H9 (cell line): ENCODE data around the gene ZMYND8. TPM values are rescaled to one million over a fixed set of nuclear protein-coding genes. Genes with fewer than 3 reads are reported as not detected.

Experiments used
- DNase-seq: peaks from one replicate; pipeline ENCODE4 v3.0.0-alpha.2; 2017
- H2AFZ ChIP-seq: one replicate; pipeline ENCODE4 v1.6.1; 2013; ENCODE audit warnings: mild to moderate bottlenecking, low read length, control low read depth, moderate library complexity
- H2AK5ac ChIP-seq: 2 replicates; pipeline ENCODE4 v1.6.1; 2013; ENCODE audit warnings: low read length, control low read depth, mixed read lengths; ENCODE audit not compliant: insufficient read length
- H2BK120ac ChIP-seq: one replicate; pipeline ENCODE4 v1.6.1; 2013; ENCODE audit warnings: low read depth, mild to moderate bottlenecking, low read length, control low read depth, inconsistent platforms; ENCODE audit not compliant: poor library complexity, severe bottlenecking
- H2BK12ac ChIP-seq: 2 replicates; pipeline ENCODE4 v1.6.1; 2013; ENCODE audit warnings: low read length, control low read depth, mixed read lengths, low read depth; ENCODE audit not compliant: insufficient read length
- H2BK15ac ChIP-seq: 2 replicates; pipeline ENCODE4 v1.6.1; 2013; ENCODE audit warnings: low read depth, low read length, control low read depth
- H2BK20ac ChIP-seq: one replicate; pipeline ENCODE4 v1.6.1; 2013; ENCODE audit warnings: low read depth, mild to moderate bottlenecking, low read length, control low read depth, inconsistent platforms; ENCODE audit not compliant: poor library complexity, severe bottlenecking
- H2BK5ac ChIP-seq: 2 replicates; pipeline ENCODE4 v1.6.1; 2013; ENCODE audit warnings: low read length, control low read depth, mixed read lengths; ENCODE audit not compliant: insufficient read length
- H3K14ac ChIP-seq: 2 replicates; pipeline ENCODE4 v1.6.1; 2013; ENCODE audit warnings: low read length, control low read depth; ENCODE audit not compliant: insufficient read depth
- H3K18ac ChIP-seq: 2 replicates; pipeline ENCODE4 v1.6.1; 2013; ENCODE audit warnings: low read depth, mild to moderate bottlenecking, mixed read lengths, low read length, control low read depth; ENCODE audit not compliant: insufficient read length
- H3K23ac ChIP-seq: 2 replicates; pipeline ENCODE4 v1.6.1; 2013; ENCODE audit warnings: low read length, control low read depth, mixed read lengths, low read depth; ENCODE audit not compliant: insufficient read length
- H3K23me2 ChIP-seq: 2 replicates; pipeline ENCODE4 v1.6.1; 2013; ENCODE audit warnings: low read depth, mild to moderate bottlenecking, mixed read lengths, low read length, control low read depth; ENCODE audit not compliant: insufficient read length, poor library complexity, severe bottlenecking
- H3K27ac ChIP-seq: 2 replicates; pipeline ENCODE4 v1.5.1; 2013; ENCODE audit warnings: low read length, control low read depth, mixed read lengths, low read depth; ENCODE audit not compliant: insufficient read length
- H3K27me3 ChIP-seq: 2 replicates; pipeline ENCODE4 v1.6.1; 2013; ENCODE audit warnings: low read length, control low read depth, inconsistent platforms; ENCODE audit not compliant: insufficient read depth
- H3K4ac ChIP-seq: 2 replicates; pipeline ENCODE4 v1.6.1; 2013; ENCODE audit warnings: low read depth, mild to moderate bottlenecking, control low read depth, inconsistent platforms, low read length, moderate library complexity
- H3K4me1 ChIP-seq: 2 replicates; pipeline ENCODE4 v1.6.1; 2013; ENCODE audit warnings: low read length, control low read depth, inconsistent platforms; ENCODE audit not compliant: insufficient read depth
- H3K4me2 ChIP-seq: 2 replicates; pipeline ENCODE4 v1.6.1; 2013; ENCODE audit warnings: low read length, control low read depth, mixed read lengths; ENCODE audit not compliant: insufficient read length, insufficient read depth
- H3K56ac ChIP-seq: 2 replicates; pipeline ENCODE4 v1.6.1; 2013; ENCODE audit warnings: low read depth, mild to moderate bottlenecking, mixed read lengths, low read length, control low read depth; ENCODE audit not compliant: insufficient read length
- H3K79me1 ChIP-seq: 2 replicates; pipeline ENCODE4 v1.6.1; 2013; ENCODE audit warnings: low read depth, mild to moderate bottlenecking, moderate library complexity, low read length, control low read depth, inconsistent platforms; ENCODE audit not compliant: insufficient read depth, poor library complexity, severe bottlenecking
- H3K79me2 ChIP-seq: 2 replicates; pipeline ENCODE4 v1.6.1; 2013; ENCODE audit warnings: low read length, control low read depth, inconsistent platforms; ENCODE audit not compliant: insufficient read depth
- H3K9ac ChIP-seq: 2 replicates; pipeline ENCODE4 v1.6.1; 2013; ENCODE audit warnings: low read length, control low read depth, mixed read lengths; ENCODE audit not compliant: insufficient read length; ENCODE audit errors: extremely low read depth
- H3K9me3 ChIP-seq: one replicate; pipeline ENCODE4 v1.6.1; 2013; ENCODE audit warnings: low read depth, low read length, inconsistent platforms; ENCODE audit not compliant: control insufficient read depth
- H3T11ph ChIP-seq: one replicate; pipeline ENCODE4 v1.6.1; 2013; ENCODE audit warnings: mild to moderate bottlenecking, low read length, control low read depth, inconsistent platforms
- H4K20me1 ChIP-seq: one replicate; pipeline ENCODE4 v1.6.1; 2013; ENCODE audit not compliant: control insufficient read depth, insufficient read length, insufficient read depth
- H4K5ac ChIP-seq: 2 replicates; pipeline ENCODE4 v1.6.1; 2013; ENCODE audit warnings: low read depth, mild to moderate bottlenecking, mixed read lengths, low read length, control low read depth; ENCODE audit not compliant: insufficient read length
- H4K8ac ChIP-seq: replicated peaks from 2 replicates; pipeline ENCODE4 v1.6.1; 2013; ENCODE audit warnings: low read length, control low read depth, mixed read lengths, low read depth; ENCODE audit not compliant: insufficient read length
- H4K91ac ChIP-seq: 2 replicates; pipeline ENCODE4 v1.6.1; 2013; ENCODE audit warnings: low read depth, mild to moderate bottlenecking, moderate library complexity, mixed read lengths, low read length, control low read depth; ENCODE audit not compliant: insufficient read length
- H3K27ac Mint-ChIP-seq, 3 experiments: 2 replicates in 2 of 3; 3 replicates in 1 of 3; pipeline ENCODE4 v1.8.0; 2020 to 2021; ENCODE audit warnings: mixed read lengths in 3 of 3, mild to moderate bottlenecking in 1 of 3, moderate library complexity in 1 of 3
- H3K27me3 Mint-ChIP-seq: 2 replicates; pipeline ENCODE4 v1.8.0; 2021; ENCODE audit warnings: low read depth, mild to moderate bottlenecking, moderate library complexity, mixed read lengths
- H3K36me3 Mint-ChIP-seq, 3 experiments: 2 replicates in 2 of 3; 3 replicates in 1 of 3; pipeline ENCODE4 v1.8.0; 2020 to 2021; ENCODE audit warnings: low read depth in 3 of 3, mixed read lengths in 3 of 3; ENCODE audit not compliant: insufficient read depth in 1 of 3
- H3K4me1 Mint-ChIP-seq, 2 experiments: 2 replicates each; pipeline ENCODE4 v1.8.0; 2020; ENCODE audit warnings: mixed read lengths in 2 of 2
- H3K4me3 Mint-ChIP-seq, 2 experiments: 2 replicates in 1 of 2; 3 replicates in 1 of 2; pipeline ENCODE4 v1.8.0; 2020 to 2021; ENCODE audit warnings: mild to moderate bottlenecking in 2 of 2, mixed read lengths in 2 of 2, moderate library complexity in 1 of 2
- H3K9me3 Mint-ChIP-seq, 2 experiments: 2 replicates in 1 of 2; 3 replicates in 1 of 2; pipeline ENCODE4 v1.8.0; 2020; ENCODE audit warnings: mild to moderate bottlenecking in 2 of 2, mixed read lengths in 2 of 2, moderate library complexity in 1 of 2
- WGBS: extraction: QIAGEN DNeasy Blood & Tissue Kit; methylation state at CpG from one replicate; pipeline ENCODE4 v1.1.7; 2013; ENCODE audit warnings: missing lambda C conversion rate, low lambda C conversion rate, mixed read lengths; ENCODE audit not compliant: insufficient read length; ENCODE audit errors: extremely low coverage; 5-methylcytosine and 5-hydroxymethylcytosine counted together
- total RNA-seq: library from RNA; stranded (reverse); gene quantifications from 2 replicates; pipeline ENCODE4 v1.2.1, GENCODE V29; 2021
- TF ChIP-seq, protein P1 (sequence below): fragments of 200-600 bp; sonication (generic); conservative IDR thresholded peaks from 3 replicates; pipeline ENCODE4 v1.8.0; 2021; ENCODE audit warnings: antibody characterized with exemption, mild to moderate bottlenecking

The ZMYND8 gene
- total RNA-seq, 1 experiment from 2014 or later: 158 TPM

DNA sequence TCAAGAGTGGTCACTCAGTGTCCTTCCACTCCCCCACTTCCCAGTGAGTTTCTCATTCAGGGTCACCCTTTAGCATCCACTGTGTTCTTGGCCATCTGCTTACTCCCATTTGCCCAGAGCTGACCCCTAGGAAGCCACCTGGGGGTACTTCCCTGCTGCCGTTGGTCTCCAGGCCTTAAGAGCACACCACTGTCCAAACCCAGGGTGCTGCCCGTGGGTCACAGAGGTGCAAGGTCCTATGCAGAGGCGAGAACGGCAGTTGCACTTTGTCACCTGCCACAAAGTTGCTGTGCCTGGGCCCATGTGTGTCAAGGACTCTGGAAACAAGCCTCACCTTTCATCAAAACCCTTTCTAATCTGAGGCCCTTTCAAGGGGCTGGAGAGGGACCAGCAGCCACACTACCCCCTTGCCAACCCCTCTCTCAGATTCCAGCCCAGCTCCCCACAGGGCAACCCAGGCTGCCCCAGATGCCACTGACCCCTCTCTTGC lies 191.1 kb downstream of the ZMYND8 start:
- H4K8ac ChIP-seq: no peak overlapping the region
- Mint-ChIP-seq H3K4me1 (peaks cover 3 to 10% of the 10 kb centered on the region in 2 experiments; a peak in 2 of 4 replicates), H3K27ac (no peak overlapping the region), H3K4me3 (no peak overlapping the region), H3K36me3 (peaks cover 0 to 5% (median 3%) of the 10 kb centered on the region in 3 experiments; a peak in 5 of 7 replicates), H3K27me3 (peaks cover 3% of the 10 kb centered on the region; the same call in 1 of the 2 replicates), H3K9me3 (peaks cover 0 to 5% of the 10 kb centered on the region in 2 experiments; a peak in 4 of 5 replicates)
- no peaks in the 10 kb centered on the region for H3K27me3 ChIP-seq
- no peak overlapping the region for H4K91ac ChIP-seq
- H2AFZ ChIP-seq: no peak overlapping the region
- H2BK120ac ChIP-seq: no peak overlapping the region
- H3K79me1 ChIP-seq: no peaks in the 10 kb centered on the region
- H3K18ac ChIP-seq: no peak overlapping the region
- no peaks in the 10 kb centered on the region for H3K79me2 ChIP-seq
- H3K23me2 ChIP-seq: no peaks in the 10 kb centered on the region
- no peak overlapping the region for H3K9ac ChIP-seq
- WGBS: no CpG with 5 or more reads among the region's 4 CpGs
- H3K4me2 ChIP-seq: no peak overlapping the region
- no peak overlapping the region for H2BK20ac ChIP-seq
- no peak overlapping the region for H3K4ac ChIP-seq
- no peak overlapping the region for H2BK12ac ChIP-seq
- no peak overlapping the region for H3K23ac ChIP-seq
- TF ChIP-seq, protein P1, sequence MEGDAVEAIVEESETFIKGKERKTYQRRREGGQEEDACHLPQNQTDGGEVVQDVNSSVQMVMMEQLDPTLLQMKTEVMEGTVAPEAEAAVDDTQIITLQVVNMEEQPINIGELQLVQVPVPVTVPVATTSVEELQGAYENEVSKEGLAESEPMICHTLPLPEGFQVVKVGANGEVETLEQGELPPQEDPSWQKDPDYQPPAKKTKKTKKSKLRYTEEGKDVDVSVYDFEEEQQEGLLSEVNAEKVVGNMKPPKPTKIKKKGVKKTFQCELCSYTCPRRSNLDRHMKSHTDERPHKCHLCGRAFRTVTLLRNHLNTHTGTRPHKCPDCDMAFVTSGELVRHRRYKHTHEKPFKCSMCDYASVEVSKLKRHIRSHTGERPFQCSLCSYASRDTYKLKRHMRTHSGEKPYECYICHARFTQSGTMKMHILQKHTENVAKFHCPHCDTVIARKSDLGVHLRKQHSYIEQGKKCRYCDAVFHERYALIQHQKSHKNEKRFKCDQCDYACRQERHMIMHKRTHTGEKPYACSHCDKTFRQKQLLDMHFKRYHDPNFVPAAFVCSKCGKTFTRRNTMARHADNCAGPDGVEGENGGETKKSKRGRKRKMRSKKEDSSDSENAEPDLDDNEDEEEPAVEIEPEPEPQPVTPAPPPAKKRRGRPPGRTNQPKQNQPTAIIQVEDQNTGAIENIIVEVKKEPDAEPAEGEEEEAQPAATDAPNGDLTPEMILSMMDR: no peak
- H4K5ac ChIP-seq: no peak overlapping the region
- H2BK15ac ChIP-seq: no peak overlapping the region
- H4K20me1 ChIP-seq: no peaks in the 10 kb centered on the region
- no peak overlapping the region for H3K56ac ChIP-seq
- H3T11ph ChIP-seq: no peak overlapping the region
- no peak overlapping the region for H3K14ac ChIP-seq
- H3K4me1 ChIP-seq: no peaks in the 10 kb centered on the region
- no peaks in the 10 kb centered on the region for H3K9me3 ChIP-seq
- H2AK5ac ChIP-seq: no peak overlapping the region
- no peak overlapping the region for H3K27ac ChIP-seq
- DNase-seq: no peak
- no peak overlapping the region for H2BK5ac ChIP-seq
